ENCODE measurements around the gene SYNJ2. TPM values are rescaled to one million over a fixed set of nuclear protein-coding genes. Genes with fewer than 3 reads are reported as not detected.
A peak's percentile ranks its signal among the peaks of the same experiment; 100 is the strongest.

Gene SYNJ2
- total RNA-seq, 1 donor from 2014 or later = 42.7 TPM

GRCh38 chr6:158041370-158041769 lies 59.7 kb downstream of the SYNJ2 start:
- no peak for TF ChIP-seq CTCF (IDR thresholded peaks at IDR 0.05; ENCODE audit: unreplicated experiment)
- Mint-ChIP-seq H3K9me3 (peaks cover under 1% of the 10 kb centered on the region), H3K27me3 (ENCODE audit: low read depth) (no peaks in the 10 kb centered on the region), H3K4me1 (peaks cover 57% of the 10 kb centered on the region), H3K4me3 (no peak overlapping the region), H3K36me3 (peaks cover 14% of the 10 kb centered on the region), H3K27ac (peak overlapping the region; percentile 88)
- no peak for DNase-seq (ENCODE audit: low spot score in 2 of 2, unreplicated experiment in 2 of 2)

- Mint-ChIP-seq H3K27ac (peak overlapping the region; percentile 88), H3K4me1 (peaks cover 59% of the 10 kb centered on the region), H3K36me3 (peaks cover 14% of the 10 kb centered on the region), H3K27me3 (ENCODE audit: low read depth) (no peaks in the 10 kb centered on the region), H3K9me3 (no peaks in the 10 kb centered on the region), H3K4me3 (no peak overlapping the region)
- no peak for TF ChIP-seq CTCF (IDR thresholded peaks at IDR 0.05; ENCODE audit: unreplicated experiment)
- no peak for DNase-seq (ENCODE audit: low spot score in 2 of 2, unreplicated experiment in 2 of 2)
Measured at GRCh38 chr6:158041788-158042187, 60.1 kb downstream of the SYNJ2 start.

DNA sequence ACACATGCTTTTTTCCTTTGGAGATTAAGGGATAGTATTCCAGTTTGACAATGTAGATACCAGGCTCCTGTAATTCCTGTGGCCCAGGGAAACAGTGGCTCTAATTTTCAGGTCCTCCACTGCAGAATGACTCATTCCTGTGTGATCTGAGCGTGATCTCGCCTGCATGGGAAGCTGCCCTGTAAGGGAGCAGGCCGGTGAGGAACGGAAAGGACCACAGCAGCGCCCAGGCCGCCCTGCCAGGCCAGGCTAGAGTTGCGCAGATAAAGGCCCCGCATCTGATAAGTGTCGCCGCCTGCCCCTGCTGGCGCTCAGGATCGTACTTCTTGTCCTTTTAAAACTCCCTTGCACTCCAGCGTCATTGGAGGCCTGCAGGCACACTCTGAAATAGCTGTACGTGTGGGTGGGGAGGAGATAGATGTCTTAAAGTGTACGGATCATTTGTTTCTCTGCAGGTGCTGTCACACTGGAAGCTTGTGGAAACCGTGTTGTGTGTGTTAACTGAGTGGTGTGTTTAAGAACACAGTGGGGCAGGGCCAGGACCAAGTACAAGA lies 60.7 kb downstream of the SYNJ2 start:
- Mint-ChIP-seq H3K27me3 (ENCODE audit: low read depth) (no peaks in the 10 kb centered on the region), H3K4me1 (peaks cover 60% of the 10 kb centered on the region), H3K4me3 (no peak overlapping the region), H3K27ac (peak overlapping the region; percentile 88), H3K36me3 (peaks cover 18% of the 10 kb centered on the region), H3K9me3 (no peaks in the 10 kb centered on the region)
- DNase-seq (ENCODE audit: low spot score in 2 of 2, unreplicated experiment in 2 of 2) = no peak
- no peak for TF ChIP-seq CTCF (IDR thresholded peaks at IDR 0.05; ENCODE audit: unreplicated experiment)

GRCh38 chr6:158043008-158043407 lies 61.3 kb downstream of the SYNJ2 start:
- Mint-ChIP-seq H3K9me3 (no peaks in the 10 kb centered on the region), H3K36me3 (peaks cover 22% of the 10 kb centered on the region), H3K4me1 (peaks cover 63% of the 10 kb centered on the region), H3K27me3 (ENCODE audit: low read depth) (no peaks in the 10 kb centered on the region), H3K4me3 (no peak overlapping the region), H3K27ac (peak overlapping the region; percentile 88)
- DNase-seq (ENCODE audit: low spot score in 2 of 2, unreplicated experiment in 2 of 2) = no peak
- no peak for TF ChIP-seq CTCF (IDR thresholded peaks at IDR 0.05; ENCODE audit: unreplicated experiment)

- Mint-ChIP-seq H3K36me3 (peaks cover 22% of the 10 kb centered on the region), H3K4me1 (peaks cover 64% of the 10 kb centered on the region), H3K27ac (peak overlapping the region; percentile 88), H3K9me3 (no peaks in the 10 kb centered on the region), H3K27me3 (ENCODE audit: low read depth) (no peaks in the 10 kb centered on the region), H3K4me3 (no peak overlapping the region)
- no peak for DNase-seq (ENCODE audit: low spot score in 2 of 2, unreplicated experiment in 2 of 2)
- no peak for TF ChIP-seq CTCF (IDR thresholded peaks at IDR 0.05; ENCODE audit: unreplicated experiment)
Measured at GRCh38 chr6:158043586-158044524, 62.2 kb downstream of the SYNJ2 start.

Data from mesothelial cell of epicardium (in vitro differentiated cells).